Coronary artery (tissue), 2 donors: ENCODE data around the gene TNPO2.
A peak's percentile ranks its signal among the peaks of the same experiment; 100 is the strongest.

ENCODE experiments used
- DNase-seq: peaks from one replicate; pipeline ENCODE4 v3.0.0-alpha.2; 2017; ENCODE audit warnings: low spot score
- H3K27ac ChIP-seq, 2 donors: fragments of 200-600 bp; sonication (generic); one replicate each; pipeline ENCODE4 v1.5.1; 2016 to 2019
- H3K4me3 ChIP-seq: fragments of 200-600 bp; sonication (generic); 2 replicates; pipeline ENCODE4 v1.5.1; 2016; ENCODE audit warnings: mild to moderate bottlenecking, moderate library complexity
- CTCF ChIP-seq: fragments of 200-600 bp; sonication (generic); IDR thresholded peaks from one replicate; pipeline ENCODE4 v1.5.1; 2019; ENCODE audit warnings: antibody characterized with exemption

TNPO2 gene

GRCh38 chr19:12723641-12724426 lies at the start of gene TNPO2:
Gene TNPO2 (minus strand): TSS chr19:12723932. CDS start chr19:12720977, 2,955 bp downstream.
- peak within 1 kb of the TSS; percentile 82 to 95 for H3K27ac ChIP-seq
- peak within 1 kb of the TSS; percentile 91 for H3K4me3 ChIP-seq
- DNase-seq, result no peak
- TF ChIP-seq CTCF, result no peak

GRCh38 chr19:12772323-12772722 lies 48.6 kb upstream of the TNPO2 start:
- Histone ChIP-seq H3K27ac (no peak overlapping the region), H3K4me3 (no peak overlapping the region)
- DNase-seq, result no peak
- TF ChIP-seq CTCF, result no peak

GRCh38 chr19:12770922-12771321 lies 47.2 kb upstream of the TNPO2 start:
- no peak for DNase-seq
- no peak overlapping the region for H3K27ac ChIP-seq

GRCh38 chr19:12769689-12770088 lies 46.0 kb upstream of the TNPO2 start:
- no peak for TF ChIP-seq CTCF
- Histone ChIP-seq H3K27ac (no peak overlapping the region), H3K4me3 (no peak overlapping the region)
- DNase-seq, result no peak

More at GRCh38 chr19:12770922-12771321, 47.2 kb upstream of the TNPO2 start:
- no peak for TF ChIP-seq CTCF
- no peak overlapping the region for H3K4me3 ChIP-seq

- no peak for DNase-seq
- Histone ChIP-seq H3K27ac (no peak overlapping the region), H3K4me3 (no peak overlapping the region)
- no peak for TF ChIP-seq CTCF
Measured at GRCh38 chr19:12767666-12768065, 43.9 kb upstream of the TNPO2 start.

- H3K4me3 ChIP-seq, result no peak overlapping the region
- DNase-seq, result no peak
- no peak overlapping the region for H3K27ac ChIP-seq
- TF ChIP-seq CTCF, result no peak
Measured at GRCh38 chr19:12767150-12767549, 43.4 kb upstream of the TNPO2 start.

GRCh38 chr19:12766051-12766521 lies 42.4 kb upstream of the TNPO2 start:
- peak; percentile 87 for DNase-seq
- Histone ChIP-seq H3K4me3 (peak overlapping the region; percentile 64), H3K27ac (peak overlapping the region; percentile 42 to 51)
- TF ChIP-seq CTCF, result peak; percentile 93
